Measurements from ENCODE around the gene LSM14B. TPM values are rescaled to one million over a fixed set of nuclear protein-coding genes. Genes with fewer than 3 reads are reported as not detected.

Gene LSM14B
- total RNA-seq, 1 experiment from 2014 or later: 51.3 TPM

GRCh38 chr20:62117658-62118057, 4.6 kb upstream of the LSM14B start:
- no peak overlapping the region for H3K9ac ChIP-seq (ENCODE audit: low read length)
- H3K9me3 ChIP-seq (ENCODE audit: control insufficient read depth in 1 of 2, insufficient read depth in 1 of 2, low read depth in 1 of 2, low read length in 2 of 2): peaks cover 0 to 2% of the 10 kb centered on the region in 2 experiments; a peak in 1 of 4 replicates
- DNase-seq (ENCODE audit: low read depth, low spot score) (no peak), ATAC-seq (no peak)
- no peak overlapping the region for H3K27ac ChIP-seq (ENCODE audit: low read depth, low read length)
- TF ChIP-seq CEBPB (IDR thresholded peaks at IDR 0.05; ENCODE audit: low read depth) (no peak), SRF (IDR thresholded peaks at IDR 0.05; ENCODE audit: low read depth) (no peak), TCF7L2 (IDR thresholded peaks at IDR 0.05; ENCODE audit: borderline replicate concordance, extremely low read depth, insufficient read depth, insufficient read length) (no peak), ZNF274 (IDR thresholded peaks at IDR 0.05; ENCODE audit: low read depth, low read length) (no peak), RAD21 (IDR thresholded peaks at IDR 0.05; ENCODE audit: low read depth) (no peak), SIN3A (IDR thresholded peaks at IDR 0.05; ENCODE audit: low read depth) (no peak), CTCF (IDR thresholded peaks at IDR 0.05 in 2 of 3, conservative IDR thresholded peaks at IDR 0.05 in 1 of 3; ENCODE audit: borderline replicate concordance in 1 of 3, insufficient read depth in 1 of 3, low read depth in 2 of 3, low read length in 2 of 3) (no peak), SP1 (IDR thresholded peaks at IDR 0.05; ENCODE audit: low read depth) (no peak), POLR2AphosphoS5 (IDR thresholded peaks at IDR 0.05; ENCODE audit: low read depth, low read length) (no peak), EGR1 (IDR thresholded peaks at IDR 0.05; ENCODE audit: low read depth) (no peak), YY1 (IDR thresholded peaks at IDR 0.05; ENCODE audit: extremely low read depth, insufficient replicate concordance, low read depth, low read length) (no peak), REST (IDR thresholded peaks at IDR 0.05; ENCODE audit: low read depth) (no peak), FOSL1 (IDR thresholded peaks at IDR 0.05; ENCODE audit: low read depth) (no peak), POLR2A (IDR thresholded peaks at IDR 0.05; ENCODE audit: borderline replicate concordance, extremely low read depth, insufficient read depth, insufficient read length) (no peak), EZH2phosphoT487 (IDR thresholded peaks at IDR 0.05; ENCODE audit: borderline replicate concordance) (no peak)
- TF ChIP-seq, protein P1, sequence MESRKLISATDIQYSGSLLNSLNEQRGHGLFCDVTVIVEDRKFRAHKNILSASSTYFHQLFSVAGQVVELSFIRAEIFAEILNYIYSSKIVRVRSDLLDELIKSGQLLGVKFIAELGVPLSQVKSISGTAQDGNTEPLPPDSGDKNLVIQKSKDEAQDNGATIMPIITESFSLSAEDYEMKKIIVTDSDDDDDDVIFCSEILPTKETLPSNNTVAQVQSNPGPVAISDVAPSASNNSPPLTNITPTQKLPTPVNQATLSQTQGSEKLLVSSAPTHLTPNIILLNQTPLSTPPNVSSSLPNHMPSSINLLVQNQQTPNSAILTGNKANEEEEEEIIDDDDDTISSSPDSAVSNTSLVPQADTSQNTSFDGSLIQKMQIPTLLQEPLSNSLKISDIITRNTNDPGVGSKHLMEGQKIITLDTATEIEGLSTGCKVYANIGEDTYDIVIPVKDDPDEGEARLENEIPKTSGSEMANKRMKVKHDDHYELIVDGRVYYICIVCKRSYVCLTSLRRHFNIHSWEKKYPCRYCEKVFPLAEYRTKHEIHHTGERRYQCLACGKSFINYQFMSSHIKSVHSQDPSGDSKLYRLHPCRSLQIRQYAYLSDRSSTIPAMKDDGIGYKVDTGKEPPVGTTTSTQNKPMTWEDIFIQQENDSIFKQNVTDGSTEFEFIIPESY (IDR thresholded peaks at IDR 0.05; ENCODE audit: extremely low read depth, insufficient replicate concordance, low read length): no peak
- TF ChIP-seq, protein P2, sequence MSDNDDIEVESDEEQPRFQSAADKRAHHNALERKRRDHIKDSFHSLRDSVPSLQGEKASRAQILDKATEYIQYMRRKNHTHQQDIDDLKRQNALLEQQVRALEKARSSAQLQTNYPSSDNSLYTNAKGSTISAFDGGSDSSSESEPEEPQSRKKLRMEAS (IDR thresholded peaks at IDR 0.05): no peak
- ChIA-PET RAD21 (ENCODE audit: low non-redundant PET in 1 of 2, low total read pairs in 2 of 2, uncharacterized antibody in 2 of 2, unreplicated experiment in 2 of 2) (no interaction called here), CTCF (no interaction called here), POLR2A (no interaction called here)
- H3K4me1 ChIP-seq (ENCODE audit: control insufficient read depth in 1 of 2, insufficient read depth in 2 of 2, low read length in 2 of 2): peaks cover 6 to 16% of the 10 kb centered on the region in 2 experiments
- H3K79me2 ChIP-seq (ENCODE audit: insufficient read depth, low read length): no peaks in the 10 kb centered on the region
- no peaks in the 10 kb centered on the region for H3K36me3 ChIP-seq (ENCODE audit: control insufficient read depth in 1 of 2, insufficient read depth in 2 of 2, low read length in 2 of 2)
- intact Hi-C loops (cut with micrococcal nuclease): no loop called here
- H3K27me3 ChIP-seq (ENCODE audit: insufficient read depth, low read length): no peaks in the 10 kb centered on the region
- H3K4me2 ChIP-seq (ENCODE audit: low read length): no peak overlapping the region
- BruUV-seq (replicated peaks): no TSS peak
- H2AFZ ChIP-seq (ENCODE audit: low read depth, low read length, poor library complexity, severe bottlenecking): no peak overlapping the region
- H4K20me1 ChIP-seq (ENCODE audit: insufficient read depth): no peaks in the 10 kb centered on the region
- H3K9me2 ChIP-seq (ENCODE audit: insufficient read depth): no peaks in the 10 kb centered on the region
- H3K4me3 ChIP-seq (replicated peaks in 1 of 2; ENCODE audit: low read depth in 1 of 2, low read length in 2 of 2): no peak overlapping the region
